Activated T-cell treated with anti-CD3 and anti-CD28 coated beads for 24 hours (primary cell): ENCODE data around the gene SLC35F2.
"Not testable (repeated sequence)": the region's sequence is repeated elsewhere in the genome, so short reads cannot be mapped to it uniquely, and the experiment has no call there.

Source experiments
- DNase-seq: peaks from one replicate; pipeline ENCODE4 v3.0.0-alpha.2; 2020; ENCODE audit warnings: low read depth

SLC35F2 gene

DNA sequence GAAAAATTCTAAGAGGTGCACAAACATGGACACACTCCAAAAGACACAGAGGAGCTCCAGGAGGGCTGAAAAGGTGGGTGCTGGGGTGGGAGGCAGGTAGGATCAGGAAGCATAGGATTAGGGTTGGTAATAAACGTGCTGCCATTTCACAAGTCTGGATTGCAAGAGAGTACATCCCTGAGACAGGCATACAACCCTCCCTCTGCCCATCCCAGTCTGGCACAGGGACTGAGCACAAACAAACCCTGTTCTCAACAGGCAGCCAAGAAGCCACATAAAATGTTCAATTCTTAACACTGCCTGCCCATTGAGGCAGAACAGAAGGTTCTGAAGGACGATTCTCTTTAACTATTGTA lies 18.5 kb downstream of the SLC35F2 start:
- DNase-seq = no peak

DNA sequence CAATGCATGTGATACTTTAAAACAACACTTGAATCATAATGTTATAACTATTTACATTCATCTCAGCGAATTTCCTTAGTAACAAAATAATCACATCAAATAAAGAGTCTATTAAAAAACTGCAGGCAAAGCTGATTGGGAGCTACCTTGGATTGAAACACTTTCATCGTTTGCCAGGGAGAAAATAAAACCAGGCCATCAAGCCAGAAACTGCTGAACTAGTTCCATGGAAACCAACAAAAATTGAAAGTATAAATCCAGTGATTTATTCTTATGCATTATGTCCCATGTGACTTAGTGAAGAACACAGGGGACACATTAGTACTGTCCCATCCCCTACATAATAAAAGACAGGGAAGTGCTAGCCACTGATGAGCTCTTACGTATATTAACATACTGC lies 21.7 kb downstream of the SLC35F2 start:
- DNase-seq = no peak

DNA sequence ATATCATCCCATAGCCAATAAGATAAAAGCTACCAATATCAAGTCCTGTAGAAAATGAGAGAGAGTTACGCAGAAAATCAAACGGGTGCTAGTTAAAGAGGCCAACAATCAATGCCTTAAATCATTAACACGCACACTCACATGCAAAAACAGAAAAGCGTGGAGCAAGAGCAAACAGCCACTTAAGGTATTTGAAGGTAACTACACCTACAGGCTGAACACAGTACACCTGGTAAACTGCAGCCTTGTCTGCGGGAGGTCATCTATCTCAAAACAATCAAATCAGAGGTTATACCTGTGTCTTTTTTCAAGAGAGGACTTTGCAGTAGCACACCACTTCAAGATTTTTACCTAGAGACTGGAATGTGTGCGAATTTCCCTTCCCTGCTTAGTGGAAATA lies 23.6 kb downstream of the SLC35F2 start:
- DNase-seq = no peak

DNA sequence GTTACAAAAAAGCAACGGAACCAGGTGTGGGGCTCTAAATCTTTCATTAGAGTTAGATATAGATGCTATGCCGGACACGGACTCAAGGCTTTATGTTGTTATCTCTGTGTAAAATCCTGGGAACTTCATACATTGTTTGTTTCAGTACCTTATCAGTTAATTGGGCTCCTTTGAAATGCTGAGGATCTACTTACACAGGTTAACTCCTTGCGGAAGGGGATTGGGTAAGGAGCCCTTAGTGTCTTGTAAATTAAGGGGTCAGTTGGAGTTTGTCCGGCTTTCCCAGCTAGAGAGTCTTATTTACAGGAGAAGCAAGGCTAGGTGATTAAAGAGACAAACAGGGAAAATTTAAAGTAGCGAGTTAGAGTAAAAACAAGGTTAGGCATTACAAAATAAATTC lies 24.7 kb downstream of the SLC35F2 start:
- DNase-seq = not testable (repeated sequence)

DNA sequence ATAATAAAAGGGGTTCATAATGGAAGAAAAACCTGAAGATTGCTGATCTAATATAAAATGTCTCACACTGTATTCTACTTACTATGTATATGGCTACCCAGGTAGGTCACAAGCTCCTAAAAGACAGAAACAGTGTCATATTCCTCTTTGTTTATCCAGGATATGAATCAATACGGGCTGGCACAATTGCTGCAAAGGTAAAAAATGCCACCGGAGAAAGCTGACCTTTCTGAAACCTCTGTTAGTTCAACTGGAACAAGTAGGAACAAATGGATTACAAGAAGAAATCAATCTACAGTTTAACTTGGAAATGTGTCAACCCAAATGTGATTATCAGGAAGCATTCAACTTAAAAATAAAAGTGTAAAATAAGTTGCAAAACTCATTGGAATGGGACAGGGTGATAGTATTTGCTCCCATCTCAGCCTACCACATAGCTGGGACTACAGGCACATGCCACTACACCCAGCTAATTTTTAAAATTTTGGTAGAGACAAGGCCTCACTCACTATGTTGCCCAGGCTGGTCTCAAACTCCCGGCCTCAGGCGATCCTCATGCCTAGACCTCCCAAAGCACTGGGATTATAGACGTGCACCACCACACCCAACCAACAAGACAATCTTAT lies 27.6 kb downstream of the SLC35F2 start:
- DNase-seq = no peak

DNA sequence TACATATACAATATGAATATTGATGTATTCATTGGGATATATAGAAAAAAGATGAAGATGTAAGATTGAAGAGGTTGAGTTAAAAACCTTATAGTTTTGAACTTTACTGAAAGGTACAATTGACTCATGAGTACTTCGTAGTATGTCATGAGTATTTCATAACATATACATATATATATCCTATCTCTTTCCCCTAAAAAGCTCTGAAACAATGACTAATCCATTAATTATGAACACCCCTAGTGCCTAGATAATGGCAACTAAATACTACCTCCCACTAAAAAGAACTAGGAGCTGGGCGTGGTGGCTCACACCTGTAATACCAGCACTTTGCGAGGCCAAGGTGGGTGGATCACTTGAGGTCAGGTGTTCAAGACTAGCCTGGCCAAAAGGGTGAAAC lies 31.5 kb downstream of the SLC35F2 start:
- DNase-seq = no peak

DNA sequence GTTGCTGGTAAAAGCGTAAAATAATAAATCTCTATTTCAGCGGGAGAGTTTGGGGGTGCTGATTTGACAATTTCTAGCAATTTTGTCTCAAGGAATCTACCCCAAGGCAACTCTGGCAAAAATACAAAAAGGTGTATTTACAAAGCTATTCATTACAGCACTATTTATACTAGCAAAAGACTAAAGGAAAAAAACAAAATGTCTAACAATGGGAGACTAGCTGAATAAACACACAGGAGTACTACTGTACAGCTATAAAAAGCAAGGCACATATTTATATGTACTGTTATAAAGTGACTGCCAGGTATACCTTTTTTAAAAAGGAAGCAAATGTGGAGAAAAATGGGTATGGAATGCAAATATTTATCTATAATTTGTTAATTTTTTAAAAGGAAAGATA lies 32.7 kb downstream of the SLC35F2 start:
- no peak for DNase-seq

DNA sequence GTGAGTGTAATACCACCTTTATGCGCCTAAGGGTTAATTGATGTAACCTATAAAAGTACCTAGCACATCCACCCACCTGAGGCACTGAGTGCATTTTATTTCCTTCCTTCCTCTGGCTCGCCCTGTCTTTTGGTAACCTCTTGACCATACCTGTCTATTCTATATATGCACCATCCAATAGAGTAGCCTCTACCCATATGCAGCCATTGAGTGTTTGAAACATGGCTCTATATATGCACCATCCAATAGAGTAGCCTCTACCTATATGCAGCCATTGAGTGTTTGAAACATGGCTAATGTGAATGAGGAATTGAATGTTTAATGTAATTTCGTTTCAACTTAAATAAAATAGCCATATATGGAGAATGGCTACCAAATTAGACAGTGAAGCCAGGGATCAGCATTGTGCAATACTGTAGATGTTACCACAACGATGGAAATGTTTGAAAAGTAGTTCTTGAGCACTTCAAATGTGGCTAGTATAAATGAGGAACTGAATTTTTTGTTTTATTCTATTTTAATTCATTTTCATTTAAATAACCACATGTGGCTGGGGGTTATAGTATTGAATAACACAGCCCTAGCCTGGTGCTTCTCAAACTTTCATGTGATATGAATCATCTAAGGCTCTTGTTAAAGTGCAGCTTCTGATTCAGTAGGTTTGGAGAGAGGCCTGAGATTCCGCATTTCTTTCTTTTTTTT lies 33.8 kb downstream of the SLC35F2 start:
- DNase-seq = no peak

DNA sequence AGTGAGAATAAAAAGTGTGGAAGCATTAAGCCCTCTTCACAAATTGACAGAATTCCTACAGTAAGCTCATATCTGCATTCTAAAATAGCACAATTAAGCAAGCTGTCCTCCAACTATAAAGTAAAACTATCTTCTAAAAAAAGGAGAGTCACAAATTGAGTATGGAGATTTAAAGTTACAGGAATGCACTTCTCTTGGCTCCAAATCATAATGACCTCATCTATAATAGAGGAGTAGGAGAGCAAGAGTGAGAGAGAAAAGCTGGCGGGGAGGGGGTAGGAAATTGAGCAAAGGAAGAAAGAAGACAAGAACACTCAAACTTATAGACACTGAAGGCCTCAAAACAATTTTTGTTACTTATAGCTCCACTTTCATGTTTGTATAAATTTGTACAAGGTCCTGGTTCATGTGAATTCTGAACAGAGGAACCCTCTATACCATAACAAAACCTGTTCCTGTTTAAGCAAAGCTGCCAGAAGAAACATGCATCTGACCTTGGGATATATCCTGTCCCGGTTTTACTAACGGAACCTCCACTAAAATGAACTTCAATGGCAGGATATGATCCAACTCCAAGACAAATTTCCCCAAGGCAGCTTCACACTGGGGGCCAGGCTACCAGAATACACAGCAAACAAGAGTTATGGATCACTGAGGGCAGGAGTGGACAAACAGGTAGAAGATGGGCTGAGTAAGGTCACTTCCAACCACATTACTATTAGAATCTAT lies 37.2 kb downstream of the SLC35F2 start:
- DNase-seq = no peak

DNA sequence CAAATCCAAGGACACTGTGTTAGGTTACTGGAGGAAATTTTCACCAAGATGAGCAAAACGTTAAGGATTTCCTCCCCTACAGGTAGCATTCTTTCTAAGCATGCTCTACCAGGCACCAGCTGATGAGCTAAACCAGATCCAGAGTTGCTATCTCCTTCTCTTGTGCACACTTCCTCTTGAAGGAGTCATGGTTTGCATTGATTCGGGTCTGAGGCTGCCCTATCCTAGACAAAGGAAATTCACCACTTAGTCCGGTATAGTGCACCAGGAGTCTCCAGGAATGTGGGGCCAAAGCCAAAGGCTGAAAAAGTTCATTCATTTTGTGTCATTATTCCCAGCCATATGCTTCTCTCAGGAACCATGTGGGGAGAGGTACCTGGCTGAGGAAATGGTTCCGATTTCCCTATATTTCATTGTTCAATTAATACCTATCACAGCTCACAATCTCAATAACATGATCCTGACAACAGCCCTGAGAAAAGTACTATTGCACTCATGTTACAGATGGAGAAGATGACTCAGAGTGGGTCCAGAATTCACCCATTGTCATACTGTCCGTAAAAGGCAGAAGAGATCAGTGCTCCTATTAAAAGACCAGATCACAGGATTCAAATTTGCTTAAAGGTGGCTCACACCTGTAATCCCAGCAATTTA lies 39.1 kb downstream of the SLC35F2 start:
- DNase-seq = no peak

DNA sequence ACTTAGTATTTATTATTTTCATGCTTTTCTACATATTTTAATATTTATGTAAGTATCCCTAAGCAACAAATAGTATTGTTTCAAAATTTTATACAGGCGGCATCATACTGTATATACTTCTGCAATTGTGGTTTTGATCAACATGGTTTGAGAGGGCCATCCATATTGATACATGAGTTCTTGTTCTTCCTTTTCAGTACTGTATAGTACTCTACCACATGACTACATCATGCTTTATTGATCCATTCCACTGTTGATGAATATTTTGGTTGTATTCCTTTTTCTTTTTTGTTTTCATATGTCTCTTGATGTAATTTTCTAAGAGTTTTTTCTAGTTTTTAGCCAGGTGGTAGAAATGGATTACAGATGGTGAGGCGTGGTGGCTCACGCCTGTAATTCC lies 40.1 kb downstream of the SLC35F2 start:
- no peak for DNase-seq

DNA sequence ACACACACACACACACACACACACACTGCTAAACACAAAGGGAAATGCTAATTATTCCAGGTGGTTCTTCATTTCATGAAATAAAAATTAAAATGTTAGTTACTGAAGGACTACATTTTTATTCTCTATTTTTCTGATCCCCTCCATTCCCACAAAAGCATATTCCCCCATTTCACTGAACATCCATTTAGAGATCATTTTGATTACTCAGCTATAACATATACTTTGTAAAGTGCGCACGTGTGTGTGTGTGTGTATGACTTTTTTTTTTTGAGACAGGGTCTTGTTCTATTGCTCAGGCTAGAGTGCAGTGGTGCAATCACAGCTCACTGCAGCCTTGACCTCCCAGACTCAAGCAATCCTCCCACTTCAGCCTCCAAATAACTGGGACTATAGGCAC lies 42.6 kb downstream of the SLC35F2 start:
- DNase-seq = no peak

DNA sequence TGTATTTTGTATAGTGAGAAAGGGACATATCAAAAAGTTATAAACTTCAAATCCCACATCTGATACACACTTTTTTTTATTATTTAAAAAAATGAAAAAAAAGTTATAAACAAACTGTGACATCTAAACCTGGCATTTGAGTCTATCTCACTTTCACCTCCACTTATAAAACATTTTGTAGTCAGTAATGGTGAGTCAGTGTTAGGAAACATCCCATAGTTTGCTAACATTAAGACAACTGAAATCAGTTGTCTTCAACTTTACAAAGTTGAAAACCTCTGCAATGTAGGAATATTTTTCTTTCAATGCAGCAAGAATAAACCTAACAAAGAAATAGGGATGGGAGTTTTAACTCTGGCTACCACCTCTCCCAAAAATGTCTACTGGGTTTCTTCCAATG lies 47.7 kb downstream of the SLC35F2 start:
- no peak for DNase-seq

DNA sequence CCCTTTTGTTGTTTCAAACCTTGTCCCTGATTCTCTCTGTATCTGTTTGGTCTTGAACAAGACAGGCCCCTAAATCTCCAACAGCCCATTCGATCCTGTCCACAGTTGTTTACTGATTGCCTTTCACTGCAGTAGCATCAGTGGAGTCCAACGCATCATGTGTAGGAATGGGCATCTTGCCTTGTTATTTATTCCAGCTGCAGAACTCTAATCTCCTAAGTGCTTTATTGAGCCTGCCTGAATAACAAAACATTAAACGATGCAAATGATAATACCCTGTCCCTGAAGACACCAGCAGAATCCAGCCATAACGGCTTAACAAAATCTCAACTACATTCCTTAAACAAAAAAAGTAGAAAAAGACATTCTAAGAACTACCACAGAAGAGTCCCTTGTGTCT lies 50.1 kb downstream of the SLC35F2 start:
- no peak for DNase-seq

DNA sequence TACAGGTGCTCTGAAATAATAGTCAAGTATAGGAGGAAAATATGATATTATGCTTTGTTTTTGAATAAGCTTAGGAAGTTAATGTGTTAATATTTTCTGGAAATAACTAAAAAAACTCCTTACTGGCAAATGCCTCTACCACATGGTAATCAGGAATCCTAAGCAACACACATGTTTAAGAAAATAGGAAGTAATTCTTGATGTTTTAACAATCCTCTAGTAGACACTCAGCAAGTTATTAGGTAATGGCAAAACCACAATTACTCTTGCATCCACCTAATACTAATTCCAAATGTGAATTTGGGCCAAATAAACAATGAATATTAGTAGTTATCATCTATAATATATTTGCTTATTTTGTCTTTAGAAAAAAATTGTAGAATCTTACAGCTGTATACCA lies 53.6 kb downstream of the SLC35F2 start:
- no peak for DNase-seq

DNA sequence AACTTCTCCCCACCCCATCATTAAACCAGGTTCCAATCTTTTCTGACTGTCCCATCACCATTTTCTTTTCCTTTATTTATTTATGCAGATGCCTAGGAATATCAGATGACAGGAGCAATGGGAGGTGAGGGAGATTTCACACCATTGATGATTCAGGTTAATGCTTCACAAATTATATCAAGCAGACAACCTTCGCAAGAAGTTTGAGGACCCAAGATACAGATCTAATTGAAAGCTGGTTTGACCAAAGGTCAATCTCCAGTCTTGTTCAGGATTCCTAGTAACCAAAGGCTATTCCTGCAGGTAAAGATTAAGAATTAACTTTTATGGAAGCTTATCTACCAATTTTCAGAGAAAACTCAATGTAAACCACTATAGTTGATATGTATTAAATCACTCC lies 54.4 kb downstream of the SLC35F2 start:
- DNase-seq = no peak

DNA sequence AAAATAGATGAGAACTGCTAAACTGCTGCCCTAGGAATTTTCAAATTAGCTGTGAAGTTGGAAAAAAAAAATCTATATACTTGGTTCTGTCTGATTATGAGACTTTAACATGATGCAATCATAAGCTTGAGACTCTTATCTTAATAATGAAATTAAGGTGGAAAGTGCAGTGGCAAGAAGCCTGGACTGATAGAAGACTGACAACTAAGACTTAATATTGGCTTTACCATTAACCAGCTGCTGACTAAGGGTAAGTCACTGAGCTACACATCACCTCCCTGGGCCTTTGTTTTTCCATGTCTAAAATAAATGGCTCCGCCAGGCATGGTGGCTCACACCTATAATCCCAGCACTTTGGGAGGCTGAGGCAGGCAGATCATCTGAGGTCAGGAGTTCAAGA lies 56.9 kb downstream of the SLC35F2 start:
- DNase-seq = no peak

DNA sequence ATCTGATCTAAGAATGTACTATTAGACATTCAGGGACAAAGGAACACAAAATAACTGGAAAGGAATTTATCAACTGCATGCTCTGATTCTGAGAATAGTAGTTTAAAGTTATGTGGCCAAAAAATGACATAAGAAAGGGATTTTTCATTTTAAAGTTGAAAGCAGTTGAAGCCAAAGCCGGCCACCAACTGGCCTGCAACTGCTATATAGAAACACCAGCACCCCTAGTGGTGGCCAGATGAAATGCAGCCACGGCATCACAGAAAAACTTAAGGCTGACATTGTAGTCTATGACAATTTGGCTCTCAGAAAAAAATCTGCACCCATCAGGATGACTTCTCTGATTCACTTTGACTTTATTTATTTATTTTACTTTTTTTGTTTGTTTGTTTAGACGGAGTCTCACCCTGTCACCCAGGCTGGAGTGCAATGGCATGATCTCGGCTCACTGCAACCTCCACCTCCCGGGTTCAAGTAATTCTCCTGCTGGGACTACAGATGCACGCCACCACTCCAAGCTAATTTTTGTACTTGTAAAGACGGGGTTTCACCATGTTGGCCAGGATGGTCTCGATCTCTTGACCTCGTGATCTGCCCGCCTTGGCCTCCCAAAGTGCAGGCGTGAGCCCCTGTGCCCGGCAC lies 59.2 kb downstream of the SLC35F2 start:
- peak; percentile 52 for DNase-seq

DNA sequence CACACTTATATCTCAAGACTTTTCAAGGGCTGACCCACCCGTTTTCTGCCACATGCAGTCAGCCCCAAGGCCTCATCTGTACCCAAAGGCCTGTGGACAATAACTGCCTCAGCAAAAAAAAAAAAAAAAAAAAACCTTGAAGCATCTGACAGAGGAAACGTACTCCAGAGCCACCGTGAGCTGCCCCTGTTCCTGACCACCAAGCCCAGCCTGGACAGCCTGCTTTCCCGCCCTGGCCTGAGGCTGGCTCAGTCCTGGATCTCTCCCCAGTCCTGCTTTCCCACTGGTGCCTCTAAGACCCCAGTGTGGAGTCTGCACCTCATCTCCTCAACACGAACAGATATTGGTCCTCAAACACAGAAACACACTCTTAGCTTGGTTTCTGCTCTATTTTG lies 66.5 kb downstream of the SLC35F2 start:
- no peak for DNase-seq

DNA sequence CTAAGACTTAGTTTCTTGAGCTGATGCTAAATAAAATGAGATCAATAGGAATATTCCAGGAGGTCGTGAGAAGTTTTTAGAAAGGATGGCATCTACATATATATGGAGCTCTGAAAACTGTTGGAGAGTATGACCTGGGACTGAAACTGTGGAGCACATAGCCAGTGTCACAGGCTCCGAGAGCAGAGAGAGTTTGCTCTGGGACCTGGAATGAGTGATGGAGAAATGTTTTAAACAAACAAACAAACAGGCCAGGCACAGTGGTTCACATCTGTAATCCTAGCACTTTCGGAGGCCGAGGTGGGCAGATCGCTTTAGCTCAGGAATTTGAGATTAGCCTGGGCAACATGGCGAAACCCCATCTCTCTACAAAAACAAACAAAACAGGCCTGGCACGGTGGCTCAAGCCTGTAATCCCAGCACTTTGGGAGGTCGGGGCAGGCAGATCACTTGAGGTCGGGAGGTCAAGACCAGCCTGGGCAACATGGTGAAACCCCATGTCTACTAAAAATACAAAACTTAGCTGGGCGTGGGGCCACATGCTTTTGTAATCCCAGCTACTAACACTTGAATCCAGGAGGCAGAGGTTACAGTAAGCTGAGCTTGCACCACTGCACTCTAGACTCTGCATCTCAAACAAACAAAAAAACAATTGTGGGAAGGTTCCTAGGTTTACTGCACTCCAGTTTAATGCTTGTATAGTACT lies 67.1 kb downstream of the SLC35F2 start:
- DNase-seq = no peak

DNA sequence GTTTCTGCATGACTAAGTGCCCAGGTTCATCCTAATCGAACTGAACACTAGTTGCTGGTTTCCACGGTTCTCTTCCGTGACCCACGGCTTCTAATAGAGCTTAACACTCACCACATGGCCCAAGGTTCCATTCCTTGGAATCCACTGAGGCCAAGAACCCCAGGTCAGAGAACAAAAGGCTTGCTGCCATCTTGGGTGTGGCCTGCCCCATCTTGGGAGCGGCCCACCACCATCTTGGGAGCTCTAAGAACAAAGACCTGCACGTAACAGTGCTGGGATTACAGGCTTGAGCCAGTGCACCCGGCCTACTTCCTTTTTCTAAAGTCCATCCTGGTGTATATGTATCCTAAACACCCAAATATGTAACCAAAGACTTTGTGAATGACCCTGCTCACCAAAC lies 68.8 kb downstream of the SLC35F2 start:
- no peak for DNase-seq

DNA sequence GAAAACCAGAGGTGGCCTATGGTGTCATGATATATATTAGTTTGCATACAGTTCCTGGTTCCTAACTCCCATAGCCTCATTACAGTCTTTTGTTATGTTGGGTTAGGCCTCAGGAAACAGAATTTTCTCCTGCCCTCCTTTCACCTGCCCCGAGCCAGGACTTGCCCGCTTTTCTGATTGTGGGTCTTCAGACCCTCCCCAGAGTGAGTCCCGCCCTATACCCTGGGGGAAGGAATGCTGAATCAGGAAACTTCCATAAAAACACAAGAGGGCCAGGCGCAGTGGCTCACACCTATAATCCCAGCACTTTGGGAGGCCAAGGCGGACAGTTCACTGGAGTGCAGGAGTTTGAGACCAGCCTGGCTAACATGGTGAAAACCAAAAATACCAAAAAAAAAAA lies 70.9 kb downstream of the SLC35F2 start:
- no peak for DNase-seq
